Measurements from ENCODE around the gene SPECC1.
"Not testable (repeated sequence)": the region's sequence is repeated elsewhere in the genome, so short reads cannot be mapped to it uniquely, and the experiment has no call there.

SPECC1 gene

GRCh38 chr17:20225162-20226115 lies 216.3 kb downstream of the SPECC1 start:
- in situ Hi-C loops (cut with HindIII; ENCODE audit: low sequenced_read_pairs), result no loop called here
- DNase-seq (ENCODE audit: low read depth, low spot score), result no peak
- H3K4me3 ChIP-seq (ENCODE audit: low read depth, low read length), result no peak overlapping the region
- TF ChIP-seq CTCF (IDR thresholded peaks at IDR 0.05; ENCODE audit: low read depth, low read length), result no peak

GRCh38 chr17:20226814-20227482 lies 217.8 kb downstream of the SPECC1 start:
- TF ChIP-seq CTCF (IDR thresholded peaks at IDR 0.05; ENCODE audit: low read depth, low read length), result peak; percentile 88
- H3K4me3 ChIP-seq (ENCODE audit: low read depth, low read length), result no peak overlapping the region
- in situ Hi-C loops (cut with HindIII; ENCODE audit: low sequenced_read_pairs), result no loop called here
- DNase-seq (ENCODE audit: low read depth, low spot score), result peak; percentile 84

- DNase-seq (ENCODE audit: low read depth, low spot score), result peak; percentile 11
- in situ Hi-C loops (cut with HindIII; ENCODE audit: low sequenced_read_pairs); H3K4me3 ChIP-seq (ENCODE audit: low read depth, low read length): not testable (repeated sequence)
Observed at GRCh38 chr17:20227720-20228370, 218.7 kb downstream of the SPECC1 start.

- TF ChIP-seq CTCF (IDR thresholded peaks at IDR 0.05; ENCODE audit: low read depth, low read length), result no peak
- H3K4me3 ChIP-seq (ENCODE audit: low read depth, low read length), result no peak overlapping the region
- DNase-seq (ENCODE audit: low read depth, low spot score), result no peak
- in situ Hi-C loops (cut with HindIII; ENCODE audit: low sequenced_read_pairs), result no loop called here
Observed at GRCh38 chr17:20228410-20228809, 219.3 kb downstream of the SPECC1 start.

- DNase-seq (ENCODE audit: low read depth, low spot score), result peak; percentile 18
- in situ Hi-C loops (cut with HindIII; ENCODE audit: low sequenced_read_pairs), result no loop called here
- no peak for TF ChIP-seq CTCF (IDR thresholded peaks at IDR 0.05; ENCODE audit: low read depth, low read length)
Observed at GRCh38 chr17:20228860-20229259, 219.7 kb downstream of the SPECC1 start.

GRCh38 chr17:20230924-20231323 lies 221.8 kb downstream of the SPECC1 start:
- in situ Hi-C loops (cut with HindIII; ENCODE audit: low sequenced_read_pairs), result no loop called here
- no peak for DNase-seq (ENCODE audit: low read depth, low spot score)
- no peak for TF ChIP-seq CTCF (IDR thresholded peaks at IDR 0.05; ENCODE audit: low read depth, low read length)
- no peak overlapping the region for H3K4me3 ChIP-seq (ENCODE audit: low read depth, low read length)

More at GRCh38 chr17:20228860-20229259, 219.7 kb downstream of the SPECC1 start:
- no peak overlapping the region for H3K4me3 ChIP-seq (ENCODE audit: low read depth, low read length)

All from astrocyte of the spinal cord (primary cell).